HepG2 (cell line): ENCODE measurements around the gene DLEC1. TPM values are rescaled to one million over a fixed set of nuclear protein-coding genes. Genes with fewer than 3 reads are reported as not detected.

Experiments
- ATAC-seq: fragments of 200-7000 bp; cut with Tn5 transposase; 3 replicates; pipeline ENCODE4 v1.9.1; 2020; ENCODE audit warnings: mild to moderate bottlenecking, moderate library complexity
- BruUV-seq: library from RNA; stranded (reverse); fragments of 400-500 nt; replicated peaks from 2 replicates; lab custom pipeline; 2021; lab: Mats Ljungman, UMichigan
- CTCF ChIA-PET: fragments of 300-600 bp; formaldehyde crosslinking; extraction: SDS; loops from one replicate; lab custom pipeline; 2021; ENCODE audit warnings: low total read pairs, inconsistent platforms, low intra/inter-chr PET ratio; lab: Yijun Ruan, JAX
- POLR2A ChIA-PET: fragments of 350-600 bp; sonication (Branson Sonifier 250); formaldehyde crosslinking; loops from one replicate; lab custom pipeline; 2020; ENCODE audit warnings: antibody characterized with exemption, inconsistent platforms; lab: Yijun Ruan, JAX
- DNase-seq: peaks from one replicate; pipeline ENCODE4 v3.0.0-alpha.2; 2015; ENCODE audit warnings: low spot score
- FAIRE-seq: peaks from 3 replicates; lab custom pipeline; 2011; peaks lifted over from hg19 to GRCh38; lab: Jason Lieb, UNC
- H2AFZ ChIP-seq: one replicate; pipeline ENCODE4 v1.6.1; 2011; ENCODE audit warnings: low read length, inconsistent platforms
- H3K27ac ChIP-seq: fragments of 300-600 bp; 3 replicates; pipeline ENCODE4 v1.8.0; 2011; ENCODE audit warnings: mixed run types, mild to moderate bottlenecking, mixed read lengths, low read length, inconsistent platforms; ENCODE audit not compliant: insufficient read depth; ENCODE audit errors: extremely low read length
- H3K27me3 ChIP-seq, 2 experiments: fragments of 200-600 bp in 1 of 2; 2 replicates in 1 of 2; 3 replicates in 1 of 2; pipeline versions ENCODE4 v1.6.0 to v1.8.0; 2011; ENCODE audit warnings: low read length in 2 of 2, mild to moderate bottlenecking in 2 of 2, moderate library complexity in 2 of 2, inconsistent platforms in 1 of 2; ENCODE audit not compliant: insufficient read depth in 2 of 2, control insufficient read depth in 1 of 2
- H3K36me3 ChIP-seq, 2 experiments: fragments of 200-600 bp in 1 of 2; replicated peaks in 1 of 2; 2 replicates in 1 of 2; 3 replicates in 1 of 2; pipeline versions ENCODE4 v1.5.1 to v1.8.0; 2011; ENCODE audit warnings: low read length in 2 of 2, inconsistent platforms in 1 of 2; ENCODE audit not compliant: insufficient read depth in 2 of 2, control insufficient read depth in 1 of 2
- H3K4me1 ChIP-seq: 2 replicates; pipeline ENCODE4 v1.5.1; 2012; ENCODE audit warnings: low read length, inconsistent platforms; ENCODE audit not compliant: insufficient read depth
- H3K4me2 ChIP-seq: 2 replicates; pipeline ENCODE4 v1.6.0; 2011; ENCODE audit warnings: low read depth, low read length, inconsistent platforms
- H3K4me3 ChIP-seq, 3 experiments: fragments of 200-600 bp in 1 of 3; sonication (generic), shearing (Covaris generic) in 1 of 3; replicated peaks in 1 of 3; 2 replicates each; pipeline ENCODE4 v1.5.1; 2011 to 2016; ENCODE audit warnings: low read length in 3 of 3, inconsistent platforms in 2 of 3, low read depth in 2 of 3, mild to moderate bottlenecking in 2 of 3, control low read depth in 1 of 3, mixed read lengths in 1 of 3; ENCODE audit not compliant: insufficient read depth in 1 of 3
- H3K79me2 ChIP-seq: one replicate; pipeline ENCODE4 v1.6.1; 2011; ENCODE audit warnings: low read length, inconsistent platforms; ENCODE audit not compliant: insufficient read depth
- H3K9ac ChIP-seq: 2 replicates; pipeline ENCODE4 v1.6.0; 2011; ENCODE audit warnings: mild to moderate bottlenecking, low read depth, low read length, inconsistent platforms; ENCODE audit not compliant: insufficient read depth
- H3K9me3 ChIP-seq: 2 replicates; pipeline ENCODE4 v1.5.1; 2012; ENCODE audit warnings: mild to moderate bottlenecking, low read length
- H4K20me1 ChIP-seq: 2 replicates; pipeline ENCODE4 v1.6.0; 2011; ENCODE audit warnings: inconsistent platforms, mild to moderate bottlenecking, low read length, moderate library complexity; ENCODE audit not compliant: insufficient read depth
- AGO2 ChIP-seq: fragments of 200-400 bp; formaldehyde crosslinking; optimal IDR thresholded peaks from 2 replicates; pipeline ENCODE3; 2017; ENCODE audit warnings: mild to moderate bottlenecking, low read depth, low read length, moderate library complexity
- HOXA5 ChIP-seq: sonication (generic); formaldehyde crosslinking; IDR thresholded peaks from 2 replicates; pipeline ENCODE4 v1.4.0; 2020; ENCODE audit warnings: missing genetic modification reagents
- KMT2A ChIP-seq: sonication (generic); formaldehyde crosslinking; IDR thresholded peaks from 2 replicates; pipeline ENCODE4 v1.4.0; 2020; ENCODE audit warnings: missing genetic modification reagents
- PHF21A ChIP-seq: sonication (generic); formaldehyde crosslinking; IDR thresholded peaks from 2 replicates; pipeline ENCODE4 v1.5.0; 2020; ENCODE audit warnings: mild to moderate bottlenecking, missing genetic modification reagents
- PITX1 ChIP-seq: sonication (generic); formaldehyde crosslinking; IDR thresholded peaks from 2 replicates; pipeline ENCODE4 v1.5.1; 2020; ENCODE audit warnings: mild to moderate bottlenecking, missing genetic modification reagents
- PLRG1 ChIP-seq: fragments of 450-650 bp; conservative IDR thresholded peaks from 2 replicates; pipeline ENCODE4 v1.6.1; 2016
- RBFOX2 ChIP-seq: fragments of 200-400 bp; formaldehyde crosslinking; IDR thresholded peaks from 2 replicates; pipeline ENCODE4 v1.6.1; 2017; ENCODE audit warnings: low read depth, mild to moderate bottlenecking, low read length
- SETDB1 ChIP-seq: sonication (generic); formaldehyde crosslinking; IDR thresholded peaks from 2 replicates; pipeline ENCODE4 v1.5.1; 2020; ENCODE audit warnings: missing genetic modification reagents, mild to moderate bottlenecking, borderline replicate concordance
- SMAD9 ChIP-seq: sonication (generic); formaldehyde crosslinking; IDR thresholded peaks from 2 replicates; pipeline ENCODE4 v1.5.1; 2020; ENCODE audit warnings: mild to moderate bottlenecking, missing genetic modification reagents
- SMYD3 ChIP-seq: sonication (generic); formaldehyde crosslinking; IDR thresholded peaks from 2 replicates; pipeline ENCODE4 v1.8.1; 2023; ENCODE audit warnings: mild to moderate bottlenecking, missing genetic modification reagents
- SNRNP70 ChIP-seq: fragments of 200-400 bp; formaldehyde crosslinking; IDR thresholded peaks from 2 replicates; pipeline ENCODE4 v1.6.1; 2017; ENCODE audit warnings: mild to moderate bottlenecking, low read depth, low read length, moderate library complexity
- SOX13 ChIP-seq, 3 experiments: fragments of 450-650 bp in 1 of 3; sonication (generic) in 1 of 3; formaldehyde crosslinking in 1 of 3; IDR thresholded peaks in 2 of 3; conservative IDR thresholded peaks in 1 of 3; 2 replicates each; pipeline versions ENCODE4 v1.5.0 to v1.6.1; 2016 to 2020; ENCODE audit warnings: antibody characterized with exemption in 1 of 3, mild to moderate bottlenecking in 1 of 3, missing compliant biosample characterization in 1 of 3, missing genetic modification reagents in 1 of 3, moderate library complexity in 1 of 3
- SYNCRIP ChIP-seq: fragments of 200-400 bp; formaldehyde crosslinking; IDR thresholded peaks from 2 replicates; pipeline ENCODE4 v1.6.1; 2018; ENCODE audit warnings: mild to moderate bottlenecking, low read depth, low read length; ENCODE audit not compliant: insufficient read depth
- TAF15 ChIP-seq: fragments of 200-400 bp; formaldehyde crosslinking; IDR thresholded peaks from one replicate; pipeline ENCODE4 v1.6.1; 2018; ENCODE audit warnings: mild to moderate bottlenecking, low read depth, low read length; ENCODE audit not compliant: poor library complexity, severe bottlenecking
- ZNF552 ChIP-seq: sonication (generic); formaldehyde crosslinking; IDR thresholded peaks from 2 replicates; pipeline ENCODE4 v1.9.0; 2022; ENCODE audit warnings: missing genetic modification reagents, mild to moderate bottlenecking, borderline replicate concordance
- WGBS: methylation state at CpG from one replicate; pipeline ENCODE4 v1.1.6; 2017; ENCODE audit warnings: low lambda C conversion rate; 5-methylcytosine and 5-hydroxymethylcytosine counted together
- in situ Hi-C: cut with HindIII; loops from 2 replicates; pipeline ENCODE4 v1.10.0; 2017; ENCODE audit warnings: low pct_unique_long_range_greater_than_20kb; ENCODE audit not compliant: extremely low pct_ligation_motif_present
- intact Hi-C: fragments of 100-400 bp; cut with micrococcal nuclease; formaldehyde crosslinking; loops from one replicate; pipeline ENCODE4 v1.10.0; 2022; ENCODE audit not compliant: unreplicated experiment
- polyA plus RNA-seq, 8 experiments: library from polyadenylated mRNA; depleted of rRNA in 3 of 8; stranded (reverse) in 7 of 8; unstranded in 1 of 8; fragments of >200 nt; fragmentation: Illumina TruSeq in 4 of 8; extraction: Trizol in 4 of 8; gene quantifications; 2 replicates each; pipeline versions ENCODE4 v1.2.1 to v1.2.3, GENCODE V29; 2011 to 2016; ENCODE audit warnings: low read depth in 4 of 8, missing spikeins in 1 of 8, mixed read lengths in 1 of 8; ENCODE audit not compliant: insufficient read depth in 1 of 8
- total RNA-seq, 5 experiments: library from RNA; depleted of rRNA; stranded (reverse); fragments of >200 nt; fragmentation: Illumina TruSeq; extraction: Trizol; gene quantifications; 2 replicates each; pipeline ENCODE4 v1.2.3, GENCODE V29; 2016; ENCODE audit warnings: low read depth in 1 of 5
- TF ChIP-seq, protein P1 (sequence below): IDR thresholded peaks from 2 replicates; pipeline ENCODE4 v1.6.1; 2016
- TF ChIP-seq, protein P2 (sequence below): IDR thresholded peaks from 2 replicates; pipeline ENCODE4 v1.6.1; 2018; ENCODE audit warnings: missing genetic modification reagents
- TF ChIP-seq, protein P3 (sequence below): IDR thresholded peaks from 2 replicates; pipeline ENCODE4 v1.6.1; 2016; ENCODE audit warnings: missing genetic modification reagents, missing compliant biosample characterization
- TF ChIP-seq, protein P4 (sequence below): sonication (generic); formaldehyde crosslinking; IDR thresholded peaks from 2 replicates; pipeline ENCODE4 v1.5.1; 2020; ENCODE audit warnings: mild to moderate bottlenecking, missing genetic modification reagents, moderate library complexity

The DLEC1 gene
- total and polyA plus RNA-seq, 2 of the 13 experiments (the other 11 are each of a cell fraction or from before 2014, with no cell fraction given), result 0.09 TPM; not detected in 1

DNA sequence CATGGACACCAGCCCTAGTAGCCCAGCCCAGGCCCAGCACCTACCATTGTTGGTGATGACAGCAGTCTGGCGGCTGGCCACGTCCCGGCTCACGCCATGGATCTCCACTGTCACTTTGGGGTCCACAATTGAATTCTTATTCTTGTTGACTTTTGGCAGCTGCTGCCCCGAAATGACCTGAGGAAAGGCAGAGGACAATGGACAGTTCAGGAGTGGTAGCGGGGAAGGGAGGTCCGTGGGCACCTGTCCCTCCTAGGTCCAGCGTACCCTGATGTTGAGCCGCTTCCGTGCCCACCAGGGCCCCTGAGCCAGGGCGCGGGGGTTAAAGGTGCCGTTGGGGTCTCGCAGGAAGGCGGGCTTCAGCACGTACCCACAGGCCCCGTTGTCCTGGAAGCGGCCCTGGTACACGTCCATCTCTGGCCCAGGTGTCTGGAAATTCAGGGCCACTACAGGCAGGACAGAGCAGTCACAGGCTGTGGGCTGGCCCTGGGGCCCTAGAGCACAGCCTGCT, 30.8 kb upstream of the DLEC1 start:
- Histone ChIP-seq H3K4me2 (no peak overlapping the region), H4K20me1 (no peaks in the 10 kb centered on the region)
- no peak for ATAC-seq
- POLR2A ChIA-PET, result no interaction called here
- 100% methylated on average over 9 of the region's 19 CpGs for WGBS
- TF ChIP-seq TAF15, result no peak
- peak; percentile 40 for TF ChIP-seq AGO2
- TF ChIP-seq, protein P1, sequence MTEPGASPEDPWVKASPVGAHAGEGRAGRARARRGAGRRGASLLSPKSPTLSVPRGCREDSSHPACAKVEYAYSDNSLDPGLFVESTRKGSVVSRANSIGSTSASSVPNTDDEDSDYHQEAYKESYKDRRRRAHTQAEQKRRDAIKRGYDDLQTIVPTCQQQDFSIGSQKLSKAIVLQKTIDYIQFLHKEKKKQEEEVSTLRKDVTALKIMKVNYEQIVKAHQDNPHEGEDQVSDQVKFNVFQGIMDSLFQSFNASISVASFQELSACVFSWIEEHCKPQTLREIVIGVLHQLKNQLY (CRISPR knock-in tag), result no peak
- no peak for TF ChIP-seq SETDB1
- no peak for TF ChIP-seq KMT2A (CRISPR knock-in tag)
- peak; percentile 33; the same call in 1 of the 2 replicates for TF ChIP-seq RBFOX2
- TF ChIP-seq, protein P2, sequence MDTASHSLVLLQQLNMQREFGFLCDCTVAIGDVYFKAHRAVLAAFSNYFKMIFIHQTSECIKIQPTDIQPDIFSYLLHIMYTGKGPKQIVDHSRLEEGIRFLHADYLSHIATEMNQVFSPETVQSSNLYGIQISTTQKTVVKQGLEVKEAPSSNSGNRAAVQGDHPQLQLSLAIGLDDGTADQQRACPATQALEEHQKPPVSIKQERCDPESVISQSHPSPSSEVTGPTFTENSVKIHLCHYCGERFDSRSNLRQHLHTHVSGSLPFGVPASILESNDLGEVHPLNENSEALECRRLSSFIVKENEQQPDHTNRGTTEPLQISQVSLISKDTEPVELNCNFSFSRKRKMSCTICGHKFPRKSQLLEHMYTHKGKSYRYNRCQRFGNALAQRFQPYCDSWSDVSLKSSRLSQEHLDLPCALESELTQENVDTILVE, result no peak
- TF ChIP-seq, protein P3, sequence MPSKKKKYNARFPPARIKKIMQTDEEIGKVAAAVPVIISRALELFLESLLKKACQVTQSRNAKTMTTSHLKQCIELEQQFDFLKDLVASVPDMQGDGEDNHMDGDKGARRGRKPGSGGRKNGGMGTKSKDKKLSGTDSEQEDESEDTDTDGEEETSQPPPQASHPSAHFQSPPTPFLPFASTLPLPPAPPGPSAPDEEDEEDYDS (CRISPR knock-in tag), result no peak
- TF ChIP-seq HOXA5, result no peak
- TF ChIP-seq SYNCRIP, result no peak
- no peak for TF ChIP-seq SNRNP70
- TF ChIP-seq ZNF552 (CRISPR knock-in tag), result no peak
- TF ChIP-seq, protein P4, sequence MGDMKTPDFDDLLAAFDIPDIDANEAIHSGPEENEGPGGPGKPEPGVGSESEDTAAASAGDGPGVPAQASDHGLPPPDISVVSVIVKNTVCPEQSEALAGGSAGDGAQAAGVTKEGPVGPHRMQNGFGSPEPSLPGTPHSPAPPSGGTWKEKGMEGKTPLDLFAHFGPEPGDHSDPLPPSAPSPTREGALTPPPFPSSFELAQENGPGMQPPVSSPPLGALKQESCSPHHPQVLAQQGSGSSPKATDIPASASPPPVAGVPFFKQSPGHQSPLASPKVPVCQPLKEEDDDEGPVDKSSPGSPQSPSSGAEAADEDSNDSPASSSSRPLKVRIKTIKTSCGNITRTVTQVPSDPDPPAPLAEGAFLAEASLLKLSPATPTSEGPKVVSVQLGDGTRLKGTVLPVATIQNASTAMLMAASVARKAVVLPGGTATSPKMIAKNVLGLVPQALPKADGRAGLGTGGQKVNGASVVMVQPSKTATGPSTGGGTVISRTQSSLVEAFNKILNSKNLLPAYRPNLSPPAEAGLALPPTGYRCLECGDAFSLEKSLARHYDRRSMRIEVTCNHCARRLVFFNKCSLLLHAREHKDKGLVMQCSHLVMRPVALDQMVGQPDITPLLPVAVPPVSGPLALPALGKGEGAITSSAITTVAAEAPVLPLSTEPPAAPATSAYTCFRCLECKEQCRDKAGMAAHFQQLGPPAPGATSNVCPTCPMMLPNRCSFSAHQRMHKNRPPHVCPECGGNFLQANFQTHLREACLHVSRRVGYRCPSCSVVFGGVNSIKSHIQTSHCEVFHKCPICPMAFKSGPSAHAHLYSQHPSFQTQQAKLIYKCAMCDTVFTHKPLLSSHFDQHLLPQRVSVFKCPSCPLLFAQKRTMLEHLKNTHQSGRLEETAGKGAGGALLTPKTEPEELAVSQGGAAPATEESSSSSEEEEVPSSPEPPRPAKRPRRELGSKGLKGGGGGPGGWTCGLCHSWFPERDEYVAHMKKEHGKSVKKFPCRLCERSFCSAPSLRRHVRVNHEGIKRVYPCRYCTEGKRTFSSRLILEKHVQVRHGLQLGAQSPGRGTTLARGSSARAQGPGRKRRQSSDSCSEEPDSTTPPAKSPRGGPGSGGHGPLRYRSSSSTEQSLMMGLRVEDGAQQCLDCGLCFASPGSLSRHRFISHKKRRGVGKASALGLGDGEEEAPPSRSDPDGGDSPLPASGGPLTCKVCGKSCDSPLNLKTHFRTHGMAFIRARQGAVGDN (CRISPR knock-in tag), result 0 out of 2 replicates have a peak, but pooled peaks have one; percentile 10
- no peak for TF ChIP-seq SMAD9
- no peak for TF ChIP-seq SOX13 (IDR thresholded peaks at IDR 0.05)
- TF ChIP-seq SOX13 (CRISPR knock-in tag; conservative IDR thresholded peaks at IDR 0.05 in 1 of 2, IDR thresholded peaks at IDR 0.05 in 1 of 2), result no peak
- no peak for TF ChIP-seq PHF21A (CRISPR knock-in tag)
- no peak for TF ChIP-seq PLRG1
- no peak for TF ChIP-seq PITX1 (CRISPR knock-in tag)
- TF ChIP-seq SMYD3 (CRISPR knock-in tag), result no peak
- TF ChIP-seq, all 625 proteins: peak for 3
- no peak overlapping the region for H3K27ac ChIP-seq
- no peak for FAIRE-seq
- no peaks in the 10 kb centered on the region for H3K9me3 ChIP-seq
- H3K79me2 ChIP-seq, result no peaks in the 10 kb centered on the region
- intact Hi-C loops, result no loop called here
- peaks cover 30% of the 10 kb centered on the region for H3K4me1 ChIP-seq
- H3K4me3 ChIP-seq, result no peak overlapping the region
- in situ Hi-C loops, result no loop called here
- BruUV-seq, result no TSS peak
- CTCF ChIA-PET, result no interaction called here
- H3K9ac ChIP-seq, result no peak overlapping the region
- no peaks in the 10 kb centered on the region; a peak in 1 of 5 replicates for H3K27me3 ChIP-seq
- no peak overlapping the region for H2AFZ ChIP-seq
- no peaks in the 10 kb centered on the region; a peak in 2 of 5 replicates for H3K36me3 ChIP-seq
- DNase-seq, result no peak
